Measurements from ENCODE around the gene LINS1.

Gene LINS1, protein sequence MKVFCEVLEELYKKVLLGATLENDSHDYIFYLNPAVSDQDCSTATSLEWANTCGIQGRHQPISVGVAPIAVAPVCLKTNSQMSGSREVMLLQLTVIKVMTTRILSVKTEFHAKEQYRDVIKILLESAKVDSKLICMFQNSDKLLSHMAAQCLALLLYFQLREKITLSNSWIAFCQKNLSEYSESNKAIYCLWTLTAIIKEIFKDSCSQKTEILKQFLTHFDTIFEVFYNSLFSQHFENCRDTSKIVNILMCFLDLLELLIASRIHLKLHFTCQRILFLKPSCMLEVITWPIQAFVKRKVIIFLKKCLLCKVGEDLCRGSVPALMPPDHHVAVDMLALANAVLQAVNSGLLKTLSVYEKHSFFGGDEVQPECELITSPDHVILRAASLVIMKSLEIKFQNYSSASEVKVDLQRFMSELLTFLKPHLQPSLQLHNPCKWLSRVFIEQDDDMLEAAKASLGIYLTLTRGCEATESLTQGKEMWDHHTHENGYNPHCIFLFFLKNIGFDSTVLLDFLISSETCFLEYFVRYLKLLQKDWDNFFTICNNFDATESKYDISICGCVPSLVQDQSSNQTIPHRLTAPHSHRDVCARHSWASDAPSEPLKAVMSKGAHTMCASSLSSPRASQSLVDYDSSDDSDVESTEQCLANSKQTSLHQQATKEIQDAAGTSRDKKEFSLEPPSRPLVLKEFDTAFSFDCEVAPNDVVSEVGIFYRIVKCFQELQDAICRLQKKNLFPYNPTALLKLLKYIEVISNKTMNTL

DNA sequence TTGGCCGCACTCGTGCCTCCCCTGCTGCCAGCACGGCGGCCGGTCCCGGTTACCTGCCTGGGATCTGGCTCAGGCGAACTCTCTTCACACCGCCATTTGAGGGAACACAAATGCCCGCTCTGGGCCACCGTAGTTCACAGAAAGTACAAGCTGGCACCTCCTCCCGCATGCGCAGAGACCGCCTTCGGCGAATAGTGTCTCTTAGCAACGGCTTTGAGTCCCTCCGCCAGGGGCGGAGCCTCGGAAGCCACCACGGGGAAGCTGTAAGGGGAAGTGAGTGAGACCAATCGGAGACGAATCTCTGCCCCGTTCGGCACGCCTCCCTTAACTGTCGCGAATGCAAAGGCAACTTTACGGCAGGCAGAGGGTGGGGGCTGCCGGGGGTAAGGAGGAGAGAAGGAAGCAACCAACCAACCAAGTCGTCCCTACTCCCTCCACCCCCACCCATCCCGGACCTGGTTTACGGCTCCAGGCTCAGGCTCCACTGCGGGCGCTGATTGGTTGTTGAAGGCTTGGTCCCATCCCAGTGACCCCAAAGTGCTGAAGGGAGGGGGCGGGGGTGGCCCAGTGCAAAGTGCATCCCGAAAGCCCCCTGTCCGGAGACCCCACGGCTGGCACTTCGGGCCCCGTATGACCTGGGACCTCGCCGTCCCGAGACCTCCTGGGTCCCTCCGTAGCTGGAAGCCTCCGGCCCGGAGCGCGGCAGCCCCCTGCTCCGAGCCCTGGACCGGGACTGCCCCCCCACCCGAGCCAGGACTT, at the start of gene LINS1, which contains the start of gene ASB7:
TSS of gene LINS1 (minus strand) at position 121 of the 759 bp plus-strand sequence. CDS start 21,342 bp downstream, outside the sequence.
TSS of gene ASB7 (plus strand) at position 526 of the 759 bp plus-strand sequence. CDS start 9,628 bp downstream, outside the sequence.
- TF ChIP-seq ZFX (IDR thresholded peaks at IDR 0.05): no peak
- TF ChIP-seq, protein P1, sequence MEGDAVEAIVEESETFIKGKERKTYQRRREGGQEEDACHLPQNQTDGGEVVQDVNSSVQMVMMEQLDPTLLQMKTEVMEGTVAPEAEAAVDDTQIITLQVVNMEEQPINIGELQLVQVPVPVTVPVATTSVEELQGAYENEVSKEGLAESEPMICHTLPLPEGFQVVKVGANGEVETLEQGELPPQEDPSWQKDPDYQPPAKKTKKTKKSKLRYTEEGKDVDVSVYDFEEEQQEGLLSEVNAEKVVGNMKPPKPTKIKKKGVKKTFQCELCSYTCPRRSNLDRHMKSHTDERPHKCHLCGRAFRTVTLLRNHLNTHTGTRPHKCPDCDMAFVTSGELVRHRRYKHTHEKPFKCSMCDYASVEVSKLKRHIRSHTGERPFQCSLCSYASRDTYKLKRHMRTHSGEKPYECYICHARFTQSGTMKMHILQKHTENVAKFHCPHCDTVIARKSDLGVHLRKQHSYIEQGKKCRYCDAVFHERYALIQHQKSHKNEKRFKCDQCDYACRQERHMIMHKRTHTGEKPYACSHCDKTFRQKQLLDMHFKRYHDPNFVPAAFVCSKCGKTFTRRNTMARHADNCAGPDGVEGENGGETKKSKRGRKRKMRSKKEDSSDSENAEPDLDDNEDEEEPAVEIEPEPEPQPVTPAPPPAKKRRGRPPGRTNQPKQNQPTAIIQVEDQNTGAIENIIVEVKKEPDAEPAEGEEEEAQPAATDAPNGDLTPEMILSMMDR (conservative IDR thresholded peaks at IDR 0.05): no peak
- peak within 1 kb of the TSS; percentile 96 for H3K27ac ChIP-seq

DNA sequence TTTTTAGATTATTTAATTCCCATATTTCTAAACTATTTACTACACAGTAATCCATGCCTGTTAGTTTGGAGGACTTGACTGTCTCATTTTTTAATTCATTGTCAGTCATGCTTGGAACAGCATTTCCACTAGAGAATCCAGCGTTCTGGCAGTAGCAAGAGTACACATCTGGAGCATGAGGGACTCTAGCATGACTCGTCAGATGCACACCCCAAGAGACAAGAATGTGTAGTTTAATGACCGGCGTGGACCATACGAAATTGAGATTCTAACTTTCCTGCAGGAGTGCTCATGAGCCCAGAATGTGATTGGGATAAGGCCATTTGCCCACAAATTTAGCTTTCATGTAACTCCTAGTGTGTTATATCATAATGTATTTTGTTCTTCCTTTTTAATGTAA, 49.3 kb upstream of the LINS1 start:
- no peak for TF ChIP-seq ZFX (IDR thresholded peaks at IDR 0.05)
- TF ChIP-seq, protein P1 (conservative IDR thresholded peaks at IDR 0.05): no peak
- H3K27ac ChIP-seq: no peak overlapping the region

DNA sequence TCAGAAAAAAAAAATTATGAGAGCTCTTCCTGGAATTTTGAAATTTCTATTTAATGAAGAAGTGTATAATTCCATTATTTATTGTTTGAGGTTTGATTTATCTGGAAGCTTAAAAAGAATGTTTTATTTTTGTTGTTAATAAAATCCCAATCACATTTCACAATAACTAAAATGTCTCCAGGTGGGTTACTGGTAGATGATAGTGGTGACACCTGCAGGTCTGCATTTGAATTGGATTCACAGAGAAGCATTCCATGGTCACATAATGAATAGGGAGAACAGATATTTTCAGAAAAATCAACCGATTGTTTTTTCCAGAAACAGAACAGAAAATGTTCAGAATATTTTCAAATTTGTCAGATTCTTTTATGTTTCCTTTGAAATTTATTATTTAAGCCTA, 48.7 kb upstream of the LINS1 start:
- no peak overlapping the region for H3K27ac ChIP-seq
- TF ChIP-seq, protein P1 (conservative IDR thresholded peaks at IDR 0.05): peak; percentile 60
- TF ChIP-seq ZFX (IDR thresholded peaks at IDR 0.05): no peak

DNA sequence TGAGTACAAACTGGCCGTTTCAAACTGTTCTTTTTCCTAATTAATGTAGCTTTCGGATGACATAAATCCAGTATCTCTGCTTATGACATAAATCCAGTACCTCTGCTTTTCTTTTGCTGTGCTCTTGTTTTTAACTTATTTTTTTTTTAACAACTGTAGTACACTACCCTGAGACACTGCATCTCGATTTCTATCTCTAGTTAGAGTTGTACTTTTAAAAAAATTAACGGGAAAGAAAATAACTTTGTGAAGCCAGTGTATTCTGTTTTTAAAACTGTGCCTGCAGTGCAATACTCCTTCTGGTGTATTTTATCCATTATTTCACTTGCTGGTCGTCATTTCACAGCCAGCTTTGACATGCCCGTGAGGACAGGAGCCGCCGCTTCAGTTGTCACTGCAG, 47.0 kb upstream of the LINS1 start:
- TF ChIP-seq ZFX (IDR thresholded peaks at IDR 0.05): no peak
- TF ChIP-seq, protein P1 (conservative IDR thresholded peaks at IDR 0.05): no peak
- no peak overlapping the region for H3K27ac ChIP-seq

DNA sequence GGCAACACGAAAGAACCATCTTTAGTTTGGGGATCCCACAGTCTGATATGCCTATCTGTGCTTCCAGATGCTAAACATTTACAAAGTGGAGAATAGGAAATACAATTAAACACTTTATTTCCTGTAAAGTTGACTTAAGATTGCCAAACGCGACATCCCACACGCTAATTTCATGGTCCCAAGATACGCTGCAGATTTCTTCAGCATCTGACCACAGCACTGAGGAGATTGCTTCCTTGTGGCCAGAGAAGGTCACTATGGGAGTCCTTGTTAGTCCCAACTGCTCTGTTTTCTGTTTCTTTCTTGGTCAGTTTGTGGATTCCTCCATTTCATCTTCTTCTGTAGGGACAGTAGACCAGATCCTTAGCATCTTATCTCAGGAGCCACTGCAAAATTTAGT, 43.7 kb upstream of the LINS1 start:
- no peak overlapping the region for H3K27ac ChIP-seq
- no peak for TF ChIP-seq ZFX (IDR thresholded peaks at IDR 0.05)
- TF ChIP-seq, protein P1 (conservative IDR thresholded peaks at IDR 0.05): no peak

DNA sequence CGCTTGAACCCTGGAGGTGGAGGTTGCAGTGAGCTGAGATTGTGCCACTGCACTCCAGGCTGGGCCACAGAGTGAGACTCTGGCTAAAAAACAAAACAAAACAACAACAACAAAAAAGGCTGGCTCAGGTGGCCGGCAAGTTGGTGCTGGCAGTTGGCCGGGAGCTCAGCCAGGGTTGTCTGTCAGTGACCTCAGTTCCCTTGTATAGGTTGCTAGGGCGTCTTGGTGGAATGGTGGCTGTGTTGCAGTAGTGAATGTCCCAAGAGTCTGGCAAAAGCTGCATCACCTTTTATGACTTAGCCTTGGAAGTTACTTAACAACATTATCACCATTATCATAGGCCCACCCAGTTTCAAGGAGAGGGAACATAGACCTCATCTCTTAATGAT, 41.0 kb upstream of the LINS1 start:
- no peak overlapping the region for H3K27ac ChIP-seq
- no peak for TF ChIP-seq ZFX (IDR thresholded peaks at IDR 0.05)
- TF ChIP-seq, protein P1 (conservative IDR thresholded peaks at IDR 0.05): no peak

All from C4-2B (cell line).